ENCODE results near the gene PER3. TPM values are rescaled to one million over a fixed set of nuclear protein-coding genes. Genes with fewer than 3 reads are reported as not detected.
A peak's percentile ranks its signal among the peaks of the same experiment; 100 is the strongest.

PER3 gene
- total and polyA plus RNA-seq, 2 of the 13 experiments (the other 11 are each of a cell fraction or from before 2014, with no cell fraction given): 3.0 to 6.0 TPM

GRCh38 chr1:7783178-7783711, 846 bp upstream of the PER3 start (continued):
- TF ChIP-seq RBFOX2 (IDR thresholded peaks at IDR 0.05; ENCODE audit: low read depth, low read length) (0 out of 2 replicates have a peak, but pooled peaks have one; percentile 9), SETDB1 (CRISPR knock-in tag; IDR thresholded peaks at IDR 0.05; ENCODE audit: borderline replicate concordance) (no peak), ZNF362 (CRISPR knock-in tag; IDR thresholded peaks at IDR 0.05; ENCODE audit: borderline replicate concordance) (no peak), MEIS2 (CRISPR knock-in tag; IDR thresholded peaks at IDR 0.05) (no peak), SOX13 (IDR thresholded peaks at IDR 0.05) (no peak), SOX13 (CRISPR knock-in tag; conservative IDR thresholded peaks at IDR 0.05 in 1 of 2, IDR thresholded peaks at IDR 0.05 in 1 of 2) (no peak), HDAC2 (CRISPR knock-in tag; IDR thresholded peaks at IDR 0.05) (no peak), RBM39 (IDR thresholded peaks at IDR 0.05; ENCODE audit: low read depth, low read length, poor library complexity, severe bottlenecking) (peak; percentile 51), ZBTB43 (CRISPR knock-in tag; conservative IDR thresholded peaks at IDR 0.05) (no peak), ZNF550 (CRISPR knock-in tag; IDR thresholded peaks at IDR 0.05; ENCODE audit: borderline replicate concordance) (no peak), FOXK1 (CRISPR knock-in tag; IDR thresholded peaks at IDR 0.05; ENCODE audit: borderline replicate concordance, low read depth) (no peak), ZNF512B (CRISPR knock-in tag; IDR thresholded peaks at IDR 0.05; ENCODE audit: borderline replicate concordance) (no peak), NRL (CRISPR knock-in tag; IDR thresholded peaks at IDR 0.05; ENCODE audit: borderline replicate concordance) (no peak), SIN3B (IDR thresholded peaks at IDR 0.05; ENCODE audit: low read length) (no peak), SAP130 (CRISPR knock-in tag; IDR thresholded peaks at IDR 0.05; ENCODE audit: low read depth) (0 out of 2 replicates have a peak, but pooled peaks have one; percentile 4), SMARCC2 (IDR thresholded peaks at IDR 0.05) (no peak), ZFP91 (CRISPR knock-in tag; IDR thresholded peaks at IDR 0.05; ENCODE audit: borderline replicate concordance) (no peak), JARID2 (CRISPR knock-in tag; IDR thresholded peaks at IDR 0.05; ENCODE audit: insufficient replicate concordance) (no peak), ELF4 (CRISPR knock-in tag; IDR thresholded peaks at IDR 0.05; ENCODE audit: borderline replicate concordance) (no peak), ZBTB3 (CRISPR knock-in tag; IDR thresholded peaks at IDR 0.05; ENCODE audit: borderline replicate concordance, low read depth) (no peak), AKAP8 (CRISPR knock-in tag; IDR thresholded peaks at IDR 0.05) (no peak), ZMYM3 (CRISPR knock-in tag; IDR thresholded peaks at IDR 0.05) (no peak), FOXJ3 (CRISPR knock-in tag; IDR thresholded peaks at IDR 0.05; ENCODE audit: borderline replicate concordance) (no peak), EZH2 (conservative IDR thresholded peaks at IDR 0.05; ENCODE audit: low read depth, low read length) (no peak)
